SH-SY5Y (cell line): ENCODE results near the gene ACTR3C.

Experiments used
- GATA2 ChIP-seq: IDR thresholded peaks from 2 replicates; pipeline ENCODE4 v1.6.1; 2011; ENCODE audit warnings: mild to moderate bottlenecking, low read depth, low read length
- GATA3 ChIP-seq: IDR thresholded peaks from 2 replicates; pipeline ENCODE4 v1.6.1; 2011; ENCODE audit warnings: low read depth, mild to moderate bottlenecking, low read length, moderate library complexity

DNA sequence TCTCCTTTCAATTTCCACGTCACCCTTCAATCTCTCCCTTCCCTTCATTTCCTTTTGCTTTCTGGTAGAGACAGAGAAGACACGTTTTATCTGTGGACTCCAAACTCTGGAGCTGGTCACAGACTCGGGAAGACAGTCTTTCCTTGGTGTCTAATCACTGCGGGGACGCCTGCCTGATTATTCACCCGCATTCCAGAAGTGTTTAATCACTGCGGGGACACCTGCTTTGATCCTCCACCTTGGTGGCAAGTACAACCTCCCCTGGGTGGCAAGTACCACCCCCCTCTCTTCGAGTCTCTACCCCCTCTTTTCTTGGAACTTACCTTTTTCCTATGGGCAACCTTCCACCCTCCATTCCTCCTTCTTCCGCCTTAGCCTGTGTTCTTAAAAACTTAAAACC, 15.4 kb downstream of the ACTR3C start:
- TF ChIP-seq GATA2 (no peak), GATA3 (no peak)
